Measurements from ENCODE around the gene GPR161. TPM values are rescaled to one million over a fixed set of nuclear protein-coding genes. Genes with fewer than 3 reads are reported as not detected.

The GPR161 gene
- total and polyA plus RNA-seq, 2 donors (not counting 1 experiment from before 2014, with no cell fraction given): 0.07 to 0.22 TPM

DNA sequence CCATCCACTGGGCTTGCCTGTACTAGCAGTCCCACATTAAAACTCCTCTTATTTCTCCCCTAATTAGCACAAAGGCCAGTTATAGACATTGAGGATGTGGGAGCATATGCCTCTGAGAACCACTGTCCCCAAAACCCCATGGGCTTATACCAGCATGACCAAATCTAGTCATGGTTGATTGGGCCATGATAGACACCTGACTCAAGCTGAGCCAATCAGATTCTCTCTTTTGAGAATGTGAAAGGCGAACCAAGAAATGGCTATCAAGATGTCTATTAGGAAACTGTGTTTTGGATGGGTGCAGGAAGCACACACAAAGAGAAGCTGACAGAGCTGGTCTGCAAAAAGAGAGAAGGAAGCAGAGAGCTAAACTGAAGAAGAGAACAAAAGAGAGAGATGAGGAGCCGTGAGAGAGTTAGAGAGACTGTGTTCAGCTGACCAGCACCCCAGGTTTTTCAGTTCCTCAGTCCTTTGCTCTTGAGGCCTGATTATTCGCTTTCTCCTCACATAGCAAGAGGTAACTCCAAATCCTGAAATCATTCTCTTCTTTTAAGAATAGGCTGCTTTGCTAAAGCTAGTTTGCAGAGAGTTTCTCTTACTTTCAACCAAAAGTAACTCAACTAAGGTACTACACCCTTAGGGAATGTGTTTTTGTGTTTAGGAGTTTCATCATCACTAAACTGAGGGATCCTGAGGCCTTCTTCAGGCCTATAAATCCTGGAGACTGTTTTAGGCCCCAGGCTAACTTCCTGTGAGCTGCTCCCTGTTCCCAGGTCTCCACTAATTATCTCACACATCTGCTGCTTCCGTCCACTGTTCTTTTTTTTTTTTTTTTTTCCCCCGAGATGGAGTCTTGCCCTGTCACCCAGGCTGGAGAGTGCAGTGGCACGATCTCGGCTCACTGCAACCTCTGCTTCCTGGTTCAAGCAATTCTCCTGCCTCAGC lies 34.1 kb upstream of the GPR161 start:
- intact Hi-C loops (cut with micrococcal nuclease): no loop called here
- H3K4me1 ChIP-seq (ENCODE audit: control insufficient read depth in 2 of 2, insufficient read depth in 2 of 2, low read length in 2 of 2): peaks cover 10 to 12% of the 10 kb centered on the region in 2 donors
- peaks cover 0 to 3% (median 0%) of the 10 kb centered on the region in 3 donors for H3K9me3 ChIP-seq (ENCODE audit: control extremely low read depth in 1 of 3, control insufficient read depth in 2 of 3, insufficient read depth in 1 of 3, low read length in 2 of 3)
- ATAC-seq (ENCODE audit: low read depth): no peak
- peak overlapping the region; percentile 35 for H3K4me2 ChIP-seq (replicated peaks; ENCODE audit: low read depth, low read length, poor library complexity, severe bottlenecking)
- no peaks in the 10 kb centered on the region for H4K20me1 ChIP-seq (ENCODE audit: control insufficient read depth, insufficient read depth, low read length, poor library complexity, severe bottlenecking)
- WGBS (ENCODE audit: insufficient coverage): 73% methylated on average over 3 of the region's 7 CpGs
- peak overlapping the region; percentile 74 for H2AFZ ChIP-seq (ENCODE audit: insufficient read depth, low read depth, low read length, poor library complexity, severe bottlenecking)
- H3K27me3 Mint-ChIP-seq: peaks cover 15% of the 10 kb centered on the region
- peak overlapping the region in 1 of 2 donors; percentile 67 for H3K27ac ChIP-seq (ENCODE audit: low read length in 2 of 2)
- DNase-seq: peak; percentile 25
- peaks cover 7% of the 10 kb centered on the region for H3K4me1 Mint-ChIP-seq
- H3K9ac ChIP-seq (ENCODE audit: low read length): no peak overlapping the region
- peaks cover 0 to 5% (median 0%) of the 10 kb centered on the region in 4 experiments for H3K27me3 ChIP-seq (replicated peaks in 1 of 4; ENCODE audit: control extremely low read depth in 1 of 4, control insufficient read depth in 3 of 4, insufficient read depth in 4 of 4, low read length in 3 of 4)
- CTCF ChIA-PET: interaction anchor here (0.8 to 1.3 kb wide), 3 partner anchors 11 to 1197 kb away, joined by 3 read pairs; partner anchors contain the start of gene BLZF1
- no peaks in the 10 kb centered on the region for H3K79me2 ChIP-seq (ENCODE audit: control insufficient read depth, insufficient read depth, low read length)
- no peak overlapping the region for H3K4me3 Mint-ChIP-seq
- no peaks in the 10 kb centered on the region for H3K36me3 ChIP-seq (replicated peaks in 1 of 2; ENCODE audit: control extremely low read depth in 1 of 2, control insufficient read depth in 1 of 2, extremely low read depth in 1 of 2, insufficient read depth in 2 of 2, low read length in 1 of 2)
- no peak for TF ChIP-seq CTCF (IDR thresholded peaks at IDR 0.05)
- no peak for TF ChIP-seq EZH2 (IDR thresholded peaks at IDR 0.05; ENCODE audit: borderline replicate concordance, insufficient read depth, low read depth, low read length, poor library complexity, severe bottlenecking)
- peaks cover 4% of the 10 kb centered on the region for H3K9me3 Mint-ChIP-seq (ENCODE audit: insufficient read depth)
- no peak overlapping the region for H3K4me3 ChIP-seq (ENCODE audit: control extremely low read depth in 1 of 5, extremely low read depth in 1 of 5, insufficient read depth in 1 of 5, low read depth in 2 of 5, low read length in 4 of 5)
- H3K27ac Mint-ChIP-seq: peak overlapping the region; percentile 41
- POLR2A ChIA-PET: no interaction called here

GRCh38 chr1:168167806-168168205 lies 31.1 kb upstream of the GPR161 start:
- H3K4me1 Mint-ChIP-seq: peaks cover 16% of the 10 kb centered on the region
- no peak for ATAC-seq (ENCODE audit: low read depth)
- 93% methylated on average over 1 of the region's 2 CpGs for WGBS (ENCODE audit: insufficient coverage)
- Histone ChIP-seq H3K4me1 (ENCODE audit: control insufficient read depth in 2 of 2, insufficient read depth in 2 of 2, low read length in 2 of 2) (peaks cover 21 to 27% of the 10 kb centered on the region in 2 donors), H3K79me2 (ENCODE audit: control insufficient read depth, insufficient read depth, low read length) (no peaks in the 10 kb centered on the region), H3K36me3 (replicated peaks in 1 of 2; ENCODE audit: control extremely low read depth in 1 of 2, control insufficient read depth in 1 of 2, extremely low read depth in 1 of 2, insufficient read depth in 2 of 2, low read length in 1 of 2) (no peaks in the 10 kb centered on the region), H3K27ac (ENCODE audit: low read length in 2 of 2) (no peak overlapping the region), H3K27me3 (replicated peaks in 1 of 4; ENCODE audit: control extremely low read depth in 1 of 4, control insufficient read depth in 3 of 4, insufficient read depth in 4 of 4, low read length in 3 of 4) (no peaks in the 10 kb centered on the region), H3K9ac (ENCODE audit: low read length) (no peak overlapping the region), H3K4me2 (replicated peaks; ENCODE audit: low read depth, low read length, poor library complexity, severe bottlenecking) (no peak overlapping the region), H3K4me3 (ENCODE audit: control extremely low read depth in 1 of 5, extremely low read depth in 1 of 5, insufficient read depth in 1 of 5, low read depth in 2 of 5, low read length in 4 of 5) (no peak overlapping the region), H2AFZ (ENCODE audit: insufficient read depth, low read depth, low read length, poor library complexity, severe bottlenecking) (no peak overlapping the region), H4K20me1 (ENCODE audit: control insufficient read depth, insufficient read depth, low read length, poor library complexity, severe bottlenecking) (no peaks in the 10 kb centered on the region), H3K9me3 (ENCODE audit: control extremely low read depth in 1 of 3, control insufficient read depth in 2 of 3, insufficient read depth in 1 of 3, low read length in 2 of 3) (peaks cover 0 to 3% (median 0%) of the 10 kb centered on the region in 3 donors)
- H3K27ac Mint-ChIP-seq: no peak overlapping the region
- no peak for DNase-seq
- peaks cover 3% of the 10 kb centered on the region for H3K27me3 Mint-ChIP-seq
- H3K9me3 Mint-ChIP-seq (ENCODE audit: insufficient read depth): peaks cover 4% of the 10 kb centered on the region
- POLR2A ChIA-PET: no interaction called here
- intact Hi-C loops (cut with micrococcal nuclease): no loop called here
- no peak overlapping the region for H3K4me3 Mint-ChIP-seq
- TF ChIP-seq CTCF (IDR thresholded peaks at IDR 0.05) (no peak), EZH2 (IDR thresholded peaks at IDR 0.05; ENCODE audit: borderline replicate concordance, insufficient read depth, low read depth, low read length, poor library complexity, severe bottlenecking) (no peak)
- CTCF ChIA-PET: interaction anchor here (1.4 kb wide), 1 partner anchor 22 kb away, joined by 4 read pairs; no protein-coding TSS in a partner anchor
